GM23338 (cell line): ENCODE results near the gene ROPN1L. TPM values are rescaled to one million over a fixed set of nuclear protein-coding genes. Genes with fewer than 3 reads are reported as not detected.

ENCODE experiments used
- ATAC-seq: fragments of 200-7000 bp; cut with Tn5 transposase; 3 replicates; pipeline ENCODE4 v1.9.1; 2020
- DNase-seq: peaks from one replicate; pipeline ENCODE4 v3.0.0-alpha.2; 2015; ENCODE audit warnings: low spot score
- H2AFZ ChIP-seq: fragments of 200-600 bp; sonication (generic); 2 replicates; pipeline ENCODE4 v1.8.0; 2016; ENCODE audit warnings: antibody characterized with exemption, mild to moderate bottlenecking, moderate library complexity
- H3F3A ChIP-seq: fragments of 200-600 bp; sonication (generic); replicated peaks from 2 replicates; pipeline ENCODE4 v1.8.0; 2017; ENCODE audit warnings: antibody characterized with exemption, mixed run types, low read depth
- H3K27ac ChIP-seq: fragments of 200-600 bp; sonication (generic); 2 replicates; pipeline ENCODE4 v1.6.1; 2016; ENCODE audit warnings: low read depth
- H3K27me3 ChIP-seq: fragments of 200-600 bp; sonication (generic); 2 replicates; pipeline ENCODE4 v1.8.0; 2016; ENCODE audit warnings: mild to moderate bottlenecking, mixed run types, moderate library complexity; ENCODE audit not compliant: insufficient read depth
- H3K36me3 ChIP-seq: fragments of 200-600 bp; sonication (generic); 2 replicates; pipeline ENCODE4 v1.8.0; 2016; ENCODE audit warnings: mild to moderate bottlenecking; ENCODE audit not compliant: insufficient read depth
- H3K4me1 ChIP-seq: fragments of 200-600 bp; sonication (generic); 2 replicates; pipeline ENCODE4 v1.8.0; 2016; ENCODE audit warnings: mild to moderate bottlenecking, moderate library complexity; ENCODE audit not compliant: insufficient read depth
- H3K4me2 ChIP-seq: fragments of 200-600 bp; sonication (generic); 2 replicates; pipeline ENCODE4 v1.7.1; 2017; ENCODE audit warnings: mixed run types
- H3K4me3 ChIP-seq: fragments of 200-600 bp; sonication (generic); 2 replicates; pipeline ENCODE4 v1.6.1; 2016; ENCODE audit warnings: mixed run types
- H3K79me2 ChIP-seq: fragments of 200-600 bp; sonication (generic); replicated peaks from 2 replicates; pipeline ENCODE4 v1.8.0; 2017; ENCODE audit warnings: mild to moderate bottlenecking; ENCODE audit not compliant: insufficient read depth
- H3K9me2 ChIP-seq: fragments of 200-600 bp; sonication (generic); 2 replicates; pipeline ENCODE4 v1.8.0; 2017; ENCODE audit not compliant: insufficient read depth
- H4K20me1 ChIP-seq: fragments of 200-600 bp; sonication (generic); replicated peaks from 2 replicates; pipeline ENCODE4 v1.8.0; 2017; ENCODE audit warnings: mild to moderate bottlenecking; ENCODE audit not compliant: insufficient read depth
- H3K27ac Mint-ChIP-seq: 2 replicates; pipeline ENCODE4 v1.8.0; 2020; ENCODE audit warnings: inconsistent platforms, mild to moderate bottlenecking, moderate library complexity, mixed read lengths
- H3K27me3 Mint-ChIP-seq: 3 replicates; pipeline ENCODE4 v1.8.0; 2022; ENCODE audit warnings: low read depth, mild to moderate bottlenecking, moderate library complexity, mixed read lengths, inconsistent platforms; ENCODE audit not compliant: insufficient read depth, poor library complexity
- H3K36me3 Mint-ChIP-seq: 3 replicates; pipeline ENCODE4 v1.8.0; 2021; ENCODE audit warnings: low read depth, mild to moderate bottlenecking, inconsistent platforms, moderate library complexity, mixed read lengths
- H3K4me1 Mint-ChIP-seq: 3 replicates; pipeline ENCODE4 v1.8.0; 2020; ENCODE audit warnings: mild to moderate bottlenecking, inconsistent platforms, mixed read lengths
- H3K4me3 Mint-ChIP-seq: 3 replicates; pipeline ENCODE4 v1.8.0; 2021; ENCODE audit warnings: moderate library complexity, mild to moderate bottlenecking, inconsistent platforms, mixed read lengths
- H3K9me3 Mint-ChIP-seq: 3 replicates; pipeline ENCODE4 v1.8.0; 2020; ENCODE audit warnings: moderate library complexity, mild to moderate bottlenecking, inconsistent platforms, mixed read lengths
- CREB1 ChIP-seq: fragments of 250-450 bp; sonication (Bioruptor Pico); IDR thresholded peaks from 2 replicates; pipeline ENCODE4 v1.5.0; 2020; ENCODE audit warnings: low read depth, mild to moderate bottlenecking, moderate library complexity
- CTCF ChIP-seq, 2 experiments: fragments of 200-600 bp in 1 of 2; sonication (generic) in 1 of 2; conservative IDR thresholded peaks; 2 replicates each; pipeline versions ENCODE4 v1.5.1 to v1.6.1; 2016 to 2017; ENCODE audit warnings: antibody characterized with exemption in 2 of 2, low read depth in 2 of 2, mild to moderate bottlenecking in 2 of 2, moderate library complexity in 1 of 2
- EZH2 ChIP-seq: fragments of 200-600 bp; sonication (generic); IDR thresholded peaks from one replicate; pipeline ENCODE4 v1.8.0; 2017; ENCODE audit warnings: antibody characterized with exemption, mild to moderate bottlenecking, low read depth; ENCODE audit not compliant: unreplicated experiment
- NANOG ChIP-seq: IDR thresholded peaks from 2 replicates; pipeline ENCODE4 v1.6.1; 2016; ENCODE audit warnings: antibody characterized with exemption, borderline replicate concordance
- REST ChIP-seq: IDR thresholded peaks from one replicate; pipeline ENCODE4 v1.6.1; 2018; ENCODE audit warnings: antibody characterized with exemption; ENCODE audit not compliant: unreplicated experiment
- STAT1 ChIP-seq: IDR thresholded peaks from one replicate; pipeline ENCODE4 v1.6.1; 2016; ENCODE audit warnings: antibody characterized with exemption; ENCODE audit not compliant: unreplicated experiment
- ZNF462 ChIP-seq: fragments of 250-450 bp; sonication (Bioruptor Pico); IDR thresholded peaks from 2 replicates; pipeline ENCODE4 v1.5.0; 2020; ENCODE audit warnings: mild to moderate bottlenecking, moderate library complexity
- polyA plus RNA-seq: library from polyadenylated mRNA; unstranded; fragments of >200 nt; fragmentation: Nextera tagmentation; extraction: Ambion mirVana; gene quantifications from 2 replicates; pipeline ENCODE4 v1.2.1, GENCODE V29; 2016
- total RNA-seq: library from RNA; depleted of rRNA; stranded (reverse); fragments of >200 nt; shearing (Covaris generic); gene quantifications from 2 replicates; pipeline ENCODE4 v1.2.3, GENCODE V29; 2014

ROPN1L gene
- total and polyA plus RNA-seq, 2 experiments from 2014 or later: 0.57 TPM; not detected in 1

GRCh38 chr5:10416868-10417267 is 24.8 kb upstream of the ROPN1L start:
- H4K20me1 ChIP-seq: 0 out of 2 replicates have a peak, but pooled peaks cover 2% of the 10 kb centered on the region
- H2AFZ ChIP-seq: no peak overlapping the region
- H3K9me3 Mint-ChIP-seq: no peaks in the 10 kb centered on the region
- H3K4me2 ChIP-seq: no peak overlapping the region
- no peak overlapping the region for H3K4me3 ChIP-seq
- peaks cover 57% of the 10 kb centered on the region for H3K36me3 ChIP-seq
- ATAC-seq (no peak), DNase-seq (no peak)
- no peak overlapping the region for H3K27ac Mint-ChIP-seq
- no peak overlapping the region for H3K27ac ChIP-seq
- no peaks in the 10 kb centered on the region for H3K4me1 ChIP-seq
- no peaks in the 10 kb centered on the region for H3F3A ChIP-seq
- H3K4me3 Mint-ChIP-seq: no peak overlapping the region
- H3K36me3 Mint-ChIP-seq: peaks cover 58% of the 10 kb centered on the region
- H3K27me3 Mint-ChIP-seq: no peaks in the 10 kb centered on the region
- no peaks in the 10 kb centered on the region for H3K27me3 ChIP-seq
- no peaks in the 10 kb centered on the region for H3K79me2 ChIP-seq
- H3K9me2 ChIP-seq: no peaks in the 10 kb centered on the region
- H3K4me1 Mint-ChIP-seq: peaks cover 6% of the 10 kb centered on the region
- TF ChIP-seq NANOG (no peak), REST (no peak), CTCF (conservative IDR thresholded peaks at IDR 0.05; ENCODE audit: low read depth in 2 of 2) (no peak), CREB1 (CRISPR knock-in tag) (no peak), STAT1 (no peak), ZNF462 (CRISPR knock-in tag) (no peak), EZH2 (no peak)
